GM12878 (cell line): ENCODE measurements around the gene KIF25. TPM values are rescaled to one million over a fixed set of nuclear protein-coding genes. Genes with fewer than 3 reads are reported as not detected.

Experiments used
- ATAC-seq: fragments of 200-7000 bp; cut with Tn5 transposase; 3 replicates; pipeline ENCODE4 v1.9.1; 2020; ENCODE audit warnings: mild to moderate bottlenecking, moderate library complexity
- BruUV-seq: library from RNA; stranded (reverse); fragments of 400-500 nt; replicated peaks from 2 replicates; lab custom pipeline; 2021; lab: Mats Ljungman, UMichigan
- CTCF ChIA-PET: fragments of 300-600 bp; sonication (Branson Sonifier 250); formaldehyde crosslinking; extraction: SDS; loops from one replicate; lab custom pipeline; 2021; ENCODE audit warnings: inconsistent platforms; lab: Yijun Ruan, JAX
- POLR2A ChIA-PET: fragments of 350-600 bp; formaldehyde crosslinking; extraction: SDS; loops from one replicate; lab custom pipeline; 2021; ENCODE audit warnings: inconsistent platforms; lab: Charles Lee
- RAD21 ChIA-PET: fragments of 300-600 bp; sonication (Branson Sonifier 250); formaldehyde crosslinking; loops from one replicate; lab custom pipeline; 2023; ENCODE audit warnings: antibody characterized with exemption; ENCODE audit not compliant: unreplicated experiment; lab: Charles Lee
- SMC1A ChIA-PET: fragments of 300-600 bp; sonication (Branson Sonifier 250); formaldehyde crosslinking; loops from one replicate; lab custom pipeline; 2023; ENCODE audit not compliant: unreplicated experiment, uncharacterized antibody; lab: Charles Lee
- DNase-seq: peaks from one replicate; pipeline ENCODE4 v3.0.0-alpha.2; 2011; ENCODE audit warnings: low read depth, low spot score
- FAIRE-seq: peaks from 3 replicates; lab custom pipeline; 2011; peaks lifted over from hg19 to GRCh38; lab: Jason Lieb, UNC
- H2AFZ ChIP-seq: 2 replicates; pipeline ENCODE4 v1.6.0; 2011; ENCODE audit warnings: low read depth, low read length, control low read depth; ENCODE audit not compliant: control insufficient read depth
- H3K27ac ChIP-seq: 2 replicates; pipeline ENCODE4 v1.5.1; 2011; ENCODE audit warnings: control low read depth; ENCODE audit not compliant: control insufficient read depth, insufficient read depth
- H3K27me3 ChIP-seq, 2 experiments: replicated peaks in 1 of 2; 2 replicates each; pipeline versions ENCODE4 v1.6.0 to v1.6.1; 2011; ENCODE audit warnings: low read length in 1 of 2; ENCODE audit not compliant: control insufficient read depth in 2 of 2, insufficient read depth in 2 of 2
- H3K36me3 ChIP-seq, 2 experiments: 2 replicates each; pipeline ENCODE4 v1.5.1; 2011; ENCODE audit warnings: low read length in 1 of 2; ENCODE audit not compliant: control insufficient read depth in 2 of 2, insufficient read depth in 2 of 2
- H3K4me1 ChIP-seq: 2 replicates; pipeline ENCODE4 v1.6.1; 2011; ENCODE audit warnings: mild to moderate bottlenecking, low read length, moderate library complexity, mixed read lengths; ENCODE audit not compliant: control insufficient read depth, insufficient read depth
- H3K4me2 ChIP-seq: 2 replicates; pipeline ENCODE4 v1.6.0; 2011; ENCODE audit warnings: control low read depth; ENCODE audit not compliant: control insufficient read depth, insufficient read depth
- H3K4me3 ChIP-seq: fragments of 200-600 bp; sonication (generic); 2 replicates; pipeline ENCODE4 v1.5.1; 2016
- H3K79me2 ChIP-seq: 2 replicates; pipeline ENCODE4 v1.6.0; 2011; ENCODE audit warnings: low read length; ENCODE audit not compliant: control insufficient read depth, insufficient read depth
- H3K9ac ChIP-seq: 2 replicates; pipeline ENCODE4 v1.8.0; 2011; ENCODE audit warnings: low read length, control low read depth, mixed read lengths; ENCODE audit not compliant: control insufficient read depth, insufficient read depth
- H3K9me3 ChIP-seq: replicated peaks from 3 replicates; pipeline ENCODE4 v1.5.1; 2011; ENCODE audit warnings: mild to moderate bottlenecking, low read length; ENCODE audit not compliant: control insufficient read depth, insufficient read depth
- H4K20me1 ChIP-seq: 2 replicates; pipeline ENCODE4 v1.6.0; 2011; ENCODE audit not compliant: control insufficient read depth, insufficient read depth
- MEF2A ChIP-seq: IDR thresholded peaks from 2 replicates; pipeline ENCODE4 v1.6.1; 2011; ENCODE audit warnings: low read depth, mild to moderate bottlenecking, low read length, moderate library complexity; ENCODE audit not compliant: insufficient read depth
- PAX8 ChIP-seq: fragments of 450-650 bp; IDR thresholded peaks from 2 replicates; pipeline ENCODE4 v1.6.1; 2017; ENCODE audit warnings: mild to moderate bottlenecking, moderate library complexity
- PKNOX1 ChIP-seq: fragments of 450-650 bp; IDR thresholded peaks from 2 replicates; pipeline ENCODE4 v1.6.1; 2016; ENCODE audit warnings: mild to moderate bottlenecking
- WGBS: methylation state at CpG from one replicate; pipeline ENCODE4 v1.1.6; 2016; ENCODE audit warnings: low lambda C conversion rate; ENCODE audit not compliant: insufficient replicate concordance, insufficient coverage; ENCODE audit errors: missing lambda C conversion rate; 5-methylcytosine and 5-hydroxymethylcytosine counted together
- in situ Hi-C: fragments of 300-500 bp; cut with MboI; formaldehyde crosslinking; loops from 9 replicates; pipeline ENCODE4 v1.14.3; 2018; ENCODE audit warnings: mixed read lengths
- intact Hi-C: fragments of 100-400 bp; cut with micrococcal nuclease; formaldehyde crosslinking; loops from one replicate; pipeline ENCODE4 v1.14.2; 2022; ENCODE audit not compliant: unreplicated experiment
- polyA plus RNA-seq, 11 experiments: library from polyadenylated mRNA; depleted of rRNA in 4 of 11; unstranded in 6 of 11; stranded (reverse) in 5 of 11; fragments of >200 nt; fragmentation: Nextera tagmentation in 4 of 11; fragmentation: Illumina TruSeq in 1 of 11; extraction: Ambion mirVana in 4 of 11; extraction: Trizol in 1 of 11; gene quantifications; 1 replicate in 1 of 11; 2 replicates in 10 of 11; pipeline versions ENCODE4 v1.2.1 to v1.2.3, GENCODE V29; 2011 to 2016; ENCODE audit warnings: inconsistent platforms in 2 of 11, missing spikeins in 2 of 11, low read depth in 1 of 11
- total RNA-seq, 4 experiments: library from RNA; depleted of rRNA in 3 of 4; stranded (reverse); fragments of >200 nt in 3 of 4; fragmentation: Illumina TruSeq in 1 of 4; extraction: Trizol in 1 of 4; gene quantifications; 2 replicates each; pipeline versions ENCODE4 v1.2.1 to v1.2.3, GENCODE V29; 2013 to 2021
- TF ChIP-seq, protein P1 (sequence below): IDR thresholded peaks from 2 replicates; pipeline ENCODE4 v1.6.1; 2011; ENCODE audit warnings: borderline replicate concordance, low read depth, mild to moderate bottlenecking, moderate library complexity, low read length; ENCODE audit not compliant: insufficient read depth, poor library complexity, severe bottlenecking

Gene KIF25
- total and polyA plus RNA-seq, 10 of the 15 experiments (the other 5 are each of a cell fraction or from before 2014, with no cell fraction given): not detected

GRCh38 chr6:167977717-167978467 is 19.6 kb upstream of the KIF25 start:
- BruUV-seq: no TSS peak
- H3K9ac ChIP-seq: no peak overlapping the region
- ChIA-PET CTCF (no interaction called here), POLR2A (no interaction called here), SMC1A (no interaction called here), RAD21 (no interaction called here)
- H3K79me2 ChIP-seq: no peaks in the 10 kb centered on the region
- DNase-seq (no peak), ATAC-seq (no peak), FAIRE-seq (no peak)
- in situ Hi-C loops: no loop called here
- H3K4me2 ChIP-seq: no peak overlapping the region
- no peaks in the 10 kb centered on the region for H3K36me3 ChIP-seq
- TF ChIP-seq, protein P1, sequence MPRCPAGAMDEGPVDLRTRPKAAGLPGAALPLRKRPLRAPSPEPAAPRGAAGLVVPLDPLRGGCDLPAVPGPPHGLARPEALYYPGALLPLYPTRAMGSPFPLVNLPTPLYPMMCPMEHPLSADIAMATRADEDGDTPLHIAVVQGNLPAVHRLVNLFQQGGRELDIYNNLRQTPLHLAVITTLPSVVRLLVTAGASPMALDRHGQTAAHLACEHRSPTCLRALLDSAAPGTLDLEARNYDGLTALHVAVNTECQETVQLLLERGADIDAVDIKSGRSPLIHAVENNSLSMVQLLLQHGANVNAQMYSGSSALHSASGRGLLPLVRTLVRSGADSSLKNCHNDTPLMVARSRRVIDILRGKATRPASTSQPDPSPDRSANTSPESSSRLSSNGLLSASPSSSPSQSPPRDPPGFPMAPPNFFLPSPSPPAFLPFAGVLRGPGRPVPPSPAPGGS: no peak
- TF ChIP-seq MEF2A (no peak), PKNOX1 (no peak), PAX8 (no peak)
- no peaks in the 10 kb centered on the region for H3K27me3 ChIP-seq
- H3K4me3 ChIP-seq: no peak overlapping the region
- WGBS: 87% methylated on average over 36 of the region's 43 CpGs
- intact Hi-C loops: no loop called here
- H3K9me3 ChIP-seq: no peaks in the 10 kb centered on the region
- H2AFZ ChIP-seq: no peak overlapping the region
- no peaks in the 10 kb centered on the region for H3K4me1 ChIP-seq
- no peak overlapping the region for H3K27ac ChIP-seq
- H4K20me1 ChIP-seq: no peaks in the 10 kb centered on the region
